Stimulated activated memory B cell treated with anti-CD40 and anti-IgM and Interleukin-4, amounts not matched to agents 10 μg/mL and 1 μg/mL and 100 μg/mL, for 72 hours (primary cell): ENCODE data around the gene ARHGEF11.
A peak's percentile ranks its signal among the peaks of the same experiment; 100 is the strongest.

Experiments used
- ATAC-seq: fragments of 150-1000 bp; cut with Tn5 transposase; 2 replicates; pipeline ENCODE4 v1.10.0; 2021
- H3K27ac Mint-ChIP-seq: one replicate; pipeline ENCODE4 v1.8.0; 2022; ENCODE audit warnings: mild to moderate bottlenecking, mixed read lengths
- H3K27me3 Mint-ChIP-seq: one replicate; pipeline ENCODE4 v1.8.0; 2022; ENCODE audit warnings: mixed read lengths
- H3K36me3 Mint-ChIP-seq: one replicate; pipeline ENCODE4 v1.8.0; 2022; ENCODE audit warnings: mixed read lengths
- H3K4me1 Mint-ChIP-seq: one replicate; pipeline ENCODE4 v1.8.0; 2022; ENCODE audit warnings: mixed read lengths
- H3K4me3 Mint-ChIP-seq: one replicate; pipeline ENCODE4 v1.8.0; 2022; ENCODE audit warnings: mild to moderate bottlenecking, moderate library complexity, mixed read lengths
- H3K9me3 Mint-ChIP-seq: one replicate; pipeline ENCODE4 v1.8.0; 2022; ENCODE audit warnings: mixed read lengths

Gene ARHGEF11

DNA sequence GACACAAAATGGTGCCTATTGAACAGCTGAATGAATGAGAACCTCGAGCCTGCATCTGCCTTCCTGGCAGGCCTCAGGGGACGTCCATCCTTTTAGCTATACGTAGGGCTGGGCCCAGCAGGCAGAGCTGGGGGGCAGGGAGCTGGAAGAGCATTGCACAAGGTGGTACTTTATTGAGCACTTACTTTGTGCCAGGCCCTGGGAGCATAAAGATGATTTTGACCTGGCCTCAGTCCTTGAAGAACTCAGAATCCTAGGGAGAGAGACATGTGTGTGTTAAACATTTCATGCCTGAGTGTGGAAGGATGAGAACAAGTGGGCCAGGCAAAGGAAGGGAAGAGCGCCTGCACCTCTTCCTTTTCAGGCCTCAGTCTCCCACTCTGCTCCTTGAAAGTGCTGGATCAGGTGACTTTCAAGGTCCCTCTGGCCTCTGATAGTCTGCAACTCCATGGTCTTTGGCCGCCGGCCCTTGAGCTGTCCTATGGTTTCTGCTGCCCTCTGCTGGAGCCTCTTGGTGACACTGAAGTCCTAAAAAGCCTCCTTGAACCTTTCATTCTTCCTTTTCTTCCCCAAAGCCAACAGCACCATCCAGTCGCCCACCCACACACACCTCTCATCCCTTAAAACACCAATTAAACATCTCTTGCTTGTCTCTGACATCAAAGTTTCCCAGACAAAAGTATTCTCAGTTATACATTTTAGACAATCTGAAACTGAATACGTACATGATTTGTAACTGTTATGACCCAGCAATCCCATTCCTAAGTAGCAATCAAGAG is 155.6 kb downstream of the ARHGEF11 start:
- no peaks in the 10 kb centered on the region for H3K36me3 Mint-ChIP-seq

DNA sequence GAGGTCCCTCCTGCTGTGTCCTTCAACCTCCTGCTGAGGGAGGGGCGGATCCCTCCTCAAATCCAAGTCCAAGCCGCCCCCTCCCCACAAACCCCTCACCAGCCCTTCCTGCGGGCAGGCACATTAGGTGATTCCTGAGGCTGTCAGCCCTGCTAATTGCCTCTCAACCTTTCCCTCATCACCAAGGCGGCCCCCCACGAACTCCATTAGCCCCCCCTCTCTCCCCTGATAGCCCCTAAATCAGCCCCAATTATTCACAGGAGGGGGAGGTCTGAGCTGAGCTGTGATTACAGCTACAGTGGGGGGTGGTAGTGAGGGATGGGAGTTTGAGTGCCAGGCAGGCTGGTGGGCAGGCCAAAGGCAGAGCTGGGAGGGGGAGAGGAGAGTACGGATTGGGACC is 157.8 kb downstream of the ARHGEF11 start:
- H3K4me3 Mint-ChIP-seq, result no peak overlapping the region
- ATAC-seq, result no peak
- H3K27me3 Mint-ChIP-seq, result peaks cover 95% of the 10 kb centered on the region
- peaks cover 6% of the 10 kb centered on the region for H3K4me1 Mint-ChIP-seq
- H3K36me3 Mint-ChIP-seq, result no peaks in the 10 kb centered on the region
- no peak overlapping the region for H3K27ac Mint-ChIP-seq
- H3K9me3 Mint-ChIP-seq, result no peaks in the 10 kb centered on the region

More for the DNA sequence above, 155.6 kb downstream of the ARHGEF11 start:
- Mint-ChIP-seq H3K4me1 (peaks cover 6% of the 10 kb centered on the region), H3K9me3 (no peaks in the 10 kb centered on the region), H3K27ac (no peak overlapping the region), H3K27me3 (peaks cover 95% of the 10 kb centered on the region), H3K4me3 (no peak overlapping the region)
- ATAC-seq, result no peak

- Mint-ChIP-seq H3K27me3 (peaks cover 95% of the 10 kb centered on the region), H3K36me3 (no peaks in the 10 kb centered on the region)
- ATAC-seq, result no peak
Observed at GRCh38 chr1:156887317-156887716, 158.2 kb downstream of the ARHGEF11 start.

GRCh38 chr1:156886583-156887281 is 158.8 kb downstream of the ARHGEF11 start:
- peaks cover 6% of the 10 kb centered on the region for H3K4me1 Mint-ChIP-seq

More at GRCh38 chr1:156887317-156887716, 158.2 kb downstream of the ARHGEF11 start:
- Mint-ChIP-seq H3K4me3 (no peak overlapping the region), H3K27ac (no peak overlapping the region), H3K4me1 (peaks cover 6% of the 10 kb centered on the region), H3K9me3 (no peaks in the 10 kb centered on the region)

GRCh38 chr1:156885880-156886355 is 159.6 kb downstream of the ARHGEF11 start:
- no peak for ATAC-seq
- Mint-ChIP-seq H3K9me3 (no peaks in the 10 kb centered on the region), H3K27me3 (peaks cover 95% of the 10 kb centered on the region), H3K4me3 (no peak overlapping the region), H3K36me3 (no peaks in the 10 kb centered on the region), H3K4me1 (peaks cover 6% of the 10 kb centered on the region), H3K27ac (no peak overlapping the region)

More at GRCh38 chr1:156886583-156887281, 158.8 kb downstream of the ARHGEF11 start:
- no peak overlapping the region for H3K4me3 Mint-ChIP-seq
- H3K27me3 Mint-ChIP-seq, result peaks cover 95% of the 10 kb centered on the region
- H3K9me3 Mint-ChIP-seq, result no peaks in the 10 kb centered on the region
- H3K27ac Mint-ChIP-seq, result no peak overlapping the region
- no peaks in the 10 kb centered on the region for H3K36me3 Mint-ChIP-seq
- ATAC-seq, result peak; percentile 13

DNA sequence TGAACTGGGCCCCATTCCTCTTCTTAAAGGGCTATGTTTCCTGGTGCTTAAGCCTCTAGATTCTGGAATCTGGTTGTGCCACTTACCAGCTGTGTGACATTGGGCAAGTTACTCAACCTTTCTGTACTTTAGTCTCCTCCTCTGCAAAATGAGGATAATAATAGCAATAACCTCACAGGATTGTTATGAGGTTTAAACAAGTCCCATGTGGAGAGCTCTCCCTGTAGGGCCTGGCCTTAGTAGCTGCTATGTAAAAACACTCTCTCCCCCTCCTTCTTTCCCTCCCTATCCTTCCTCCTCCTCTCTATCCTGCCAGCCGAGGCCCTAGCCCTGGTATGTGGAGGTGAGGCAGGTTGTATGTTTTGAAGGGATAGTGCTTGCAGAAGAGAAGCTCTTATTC is 160.2 kb downstream of the ARHGEF11 start:
- peaks cover 4% of the 10 kb centered on the region for H3K4me1 Mint-ChIP-seq
- peaks cover 95% of the 10 kb centered on the region for H3K27me3 Mint-ChIP-seq
- no peaks in the 10 kb centered on the region for H3K36me3 Mint-ChIP-seq
- H3K27ac Mint-ChIP-seq, result no peak overlapping the region
- ATAC-seq, result no peak
- H3K4me3 Mint-ChIP-seq, result no peak overlapping the region
- no peaks in the 10 kb centered on the region for H3K9me3 Mint-ChIP-seq
